ENCODE results near the gene CARD10.

DNA sequence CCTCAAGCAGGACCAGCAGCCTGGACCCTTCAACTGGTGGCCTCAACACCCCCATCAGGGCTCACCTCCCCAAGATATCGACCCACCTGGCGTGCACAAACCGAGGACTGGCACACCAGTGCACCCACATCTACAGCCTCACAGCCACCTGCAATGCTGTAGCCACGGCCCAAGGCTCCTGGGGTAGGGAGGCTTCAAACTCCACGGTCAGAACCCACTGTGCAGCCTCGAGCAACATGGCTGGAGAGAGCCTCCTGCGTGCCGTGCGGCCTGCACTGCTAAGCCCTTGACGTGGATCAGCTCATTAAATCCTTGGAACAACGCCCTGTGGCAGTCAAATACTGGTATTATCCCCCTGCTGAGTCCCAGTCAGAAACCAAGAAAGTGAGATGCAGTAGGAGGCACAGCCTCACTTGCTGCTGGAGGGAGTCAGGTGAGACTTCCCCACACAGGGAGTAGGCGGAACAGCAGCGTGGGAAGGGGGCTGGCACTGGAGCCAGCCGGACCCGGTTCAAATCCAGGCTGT is 4.6 kb downstream of the CARD10 start:
- TF ChIP-seq, protein P1, sequence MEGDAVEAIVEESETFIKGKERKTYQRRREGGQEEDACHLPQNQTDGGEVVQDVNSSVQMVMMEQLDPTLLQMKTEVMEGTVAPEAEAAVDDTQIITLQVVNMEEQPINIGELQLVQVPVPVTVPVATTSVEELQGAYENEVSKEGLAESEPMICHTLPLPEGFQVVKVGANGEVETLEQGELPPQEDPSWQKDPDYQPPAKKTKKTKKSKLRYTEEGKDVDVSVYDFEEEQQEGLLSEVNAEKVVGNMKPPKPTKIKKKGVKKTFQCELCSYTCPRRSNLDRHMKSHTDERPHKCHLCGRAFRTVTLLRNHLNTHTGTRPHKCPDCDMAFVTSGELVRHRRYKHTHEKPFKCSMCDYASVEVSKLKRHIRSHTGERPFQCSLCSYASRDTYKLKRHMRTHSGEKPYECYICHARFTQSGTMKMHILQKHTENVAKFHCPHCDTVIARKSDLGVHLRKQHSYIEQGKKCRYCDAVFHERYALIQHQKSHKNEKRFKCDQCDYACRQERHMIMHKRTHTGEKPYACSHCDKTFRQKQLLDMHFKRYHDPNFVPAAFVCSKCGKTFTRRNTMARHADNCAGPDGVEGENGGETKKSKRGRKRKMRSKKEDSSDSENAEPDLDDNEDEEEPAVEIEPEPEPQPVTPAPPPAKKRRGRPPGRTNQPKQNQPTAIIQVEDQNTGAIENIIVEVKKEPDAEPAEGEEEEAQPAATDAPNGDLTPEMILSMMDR (IDR thresholded peaks at IDR 0.05) = no peak
- TF ChIP-seq POLR2A (IDR thresholded peaks at IDR 0.05) = no peak
